ENCODE data around the gene MYBPHL.

- TF ChIP-seq POLR2A (IDR thresholded peaks at IDR 0.05) (no peak), CTCF (IDR thresholded peaks at IDR 0.05) (no peak), EP300 (IDR thresholded peaks at IDR 0.05) (no peak)
Measured at GRCh38 chr1:109275706-109276345, 31.0 kb downstream of the MYBPHL start.
